Measurements from ENCODE around the gene LAMA5. TPM values are rescaled to one million over a fixed set of nuclear protein-coding genes. Genes with fewer than 3 reads are reported as not detected.

The LAMA5 gene
- polyA plus RNA-seq, 3 donors, result 0.05 TPM; not detected in 2

DNA sequence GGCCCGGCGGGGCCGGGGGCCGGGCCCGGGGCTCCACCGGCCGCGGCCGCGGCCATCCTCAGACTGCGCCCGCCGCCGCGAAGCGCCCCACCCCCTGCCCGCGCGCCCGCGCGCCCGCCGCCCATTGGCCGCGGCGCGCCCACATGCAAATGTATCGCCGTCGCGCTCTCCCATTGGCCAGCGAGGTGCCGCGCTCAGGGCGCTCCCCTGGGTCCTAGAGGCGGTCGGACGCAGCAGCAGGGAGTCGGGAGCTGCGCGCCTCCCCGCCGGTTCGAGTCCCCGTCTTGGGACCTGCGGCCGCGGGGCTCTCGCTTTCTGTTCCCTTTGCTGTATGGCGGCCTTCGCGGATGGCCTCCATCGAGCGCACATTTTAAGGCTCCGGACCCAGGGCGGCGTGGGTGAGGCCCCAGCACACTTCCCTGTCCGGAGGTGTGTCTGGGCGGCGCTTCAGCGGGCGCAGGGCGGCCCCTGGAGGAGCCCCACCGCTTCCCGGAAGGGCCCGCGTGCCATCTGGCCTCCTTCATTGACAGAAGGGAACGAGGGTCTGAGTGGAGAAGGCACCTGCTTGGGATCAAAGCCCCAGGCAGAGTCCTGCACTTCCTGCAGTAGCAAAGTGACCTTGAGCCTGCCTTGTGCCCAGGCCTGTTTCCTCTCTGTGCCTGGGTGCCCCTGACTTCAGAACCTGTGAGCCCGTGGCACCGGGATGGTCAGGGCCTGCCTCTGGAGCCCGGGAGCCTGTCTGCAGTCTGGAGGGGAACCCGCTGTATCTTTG, 40.3 kb upstream of the LAMA5 start, which contains the start of gene CABLES2:
Gene CABLES2, minus strand, starts transcription at position 65 of the 772 bp plus-strand sequence. Its CDS starts 9 bp downstream, at position 56.
- peak within 1 kb of the TSS; percentile 6 to 74 for H3K27ac ChIP-seq (ENCODE audit: low read depth in 1 of 2, low read length in 2 of 2)
- H3K36me3 Mint-ChIP-seq, result peaks cover 4 to 9% of the 10 kb centered on the region in 2 donors
- intact Hi-C loops (cut with micrococcal nuclease), result loop anchor here (2.0 to 10.0 kb wide), 5 partner anchors 21 to 390 kb away; partner anchors contain the start of genes MRGBP (in 2 of the 2), OSBPL2 (in 1 of the 2) and RPS21 (in 1 of the 2)

More for the DNA sequence above, 40.3 kb upstream of the LAMA5 start, which contains the start of gene CABLES2:
- peak within 1 kb of the TSS; percentile 82 to 89 for H3K4me3 Mint-ChIP-seq
- Histone ChIP-seq H3K4me2 (replicated peaks; ENCODE audit: extremely low read depth, low read length, poor library complexity, severe bottlenecking) (peak within 1 kb of the TSS; percentile 88), H3K9me3 (replicated peaks in 1 of 2; ENCODE audit: control insufficient read depth in 1 of 2, insufficient read depth in 1 of 2, low read length in 2 of 2) (no peaks in the 10 kb centered on the region), H3K79me2 (ENCODE audit: insufficient read depth, low read length) (peaks cover 23% of the 10 kb centered on the region), H4K20me1 (ENCODE audit: insufficient read depth, low read length) (peaks cover 10% of the 10 kb centered on the region), H3K36me3 (replicated peaks in 1 of 2; ENCODE audit: control insufficient read depth in 1 of 2, insufficient read depth in 2 of 2, low read length in 2 of 2) (no peaks in the 10 kb centered on the region), H3K4me1 (ENCODE audit: control insufficient read depth in 1 of 2, insufficient read depth in 2 of 2, low read length in 2 of 2) (peaks cover 30 to 41% of the 10 kb centered on the region in 2 donors), H3K9ac (ENCODE audit: insufficient read depth, low read length, poor library complexity, severe bottlenecking) (peak within 1 kb of the TSS; percentile 78), H3K27me3 (ENCODE audit: control insufficient read depth in 2 of 2, insufficient read depth in 2 of 2, low read length in 2 of 2) (peaks cover 0 to 3% of the 10 kb centered on the region in 2 donors), H3K4me3 (replicated peaks in 1 of 3; ENCODE audit: low read depth in 2 of 3, low read length in 3 of 3) (peak within 1 kb of the TSS; percentile 52 to 79 (median 54)), H2AFZ (ENCODE audit: insufficient read depth, low read depth, low read length, poor library complexity, severe bottlenecking) (peak within 1 kb of the TSS; percentile 86)
- DNase-seq, result peak; percentile 89 to 92 (median 90)
- H3K9me3 Mint-ChIP-seq, result no peaks in the 10 kb centered on the region
- 6% methylated on average over 73 of the region's 73 CpGs for WGBS (ENCODE audit: insufficient coverage)
- H3K27ac Mint-ChIP-seq, result peak within 1 kb of the TSS in 6 of 7 donors; percentile 74 to 86 (median 81)
- TF ChIP-seq CTCF (IDR thresholded peaks at IDR 0.05), result no peak
- H3K4me1 Mint-ChIP-seq, result peaks cover 34% of the 10 kb centered on the region
- peaks cover 12 to 17% (median 13%) of the 10 kb centered on the region in 3 donors for H3K27me3 Mint-ChIP-seq (ENCODE audit: low read depth in 3 of 3)
